ENCODE measurements around the gene RGL3. TPM values are rescaled to one million over a fixed set of nuclear protein-coding genes. Genes with fewer than 3 reads are reported as not detected.

The RGL3 gene
- total and polyA plus RNA-seq, 9 of the 15 experiments (the other 6 are each of a cell fraction or from before 2014, with no cell fraction given), result 0.12 to 0.61 (median 0.32) TPM; not detected in 4

DNA sequence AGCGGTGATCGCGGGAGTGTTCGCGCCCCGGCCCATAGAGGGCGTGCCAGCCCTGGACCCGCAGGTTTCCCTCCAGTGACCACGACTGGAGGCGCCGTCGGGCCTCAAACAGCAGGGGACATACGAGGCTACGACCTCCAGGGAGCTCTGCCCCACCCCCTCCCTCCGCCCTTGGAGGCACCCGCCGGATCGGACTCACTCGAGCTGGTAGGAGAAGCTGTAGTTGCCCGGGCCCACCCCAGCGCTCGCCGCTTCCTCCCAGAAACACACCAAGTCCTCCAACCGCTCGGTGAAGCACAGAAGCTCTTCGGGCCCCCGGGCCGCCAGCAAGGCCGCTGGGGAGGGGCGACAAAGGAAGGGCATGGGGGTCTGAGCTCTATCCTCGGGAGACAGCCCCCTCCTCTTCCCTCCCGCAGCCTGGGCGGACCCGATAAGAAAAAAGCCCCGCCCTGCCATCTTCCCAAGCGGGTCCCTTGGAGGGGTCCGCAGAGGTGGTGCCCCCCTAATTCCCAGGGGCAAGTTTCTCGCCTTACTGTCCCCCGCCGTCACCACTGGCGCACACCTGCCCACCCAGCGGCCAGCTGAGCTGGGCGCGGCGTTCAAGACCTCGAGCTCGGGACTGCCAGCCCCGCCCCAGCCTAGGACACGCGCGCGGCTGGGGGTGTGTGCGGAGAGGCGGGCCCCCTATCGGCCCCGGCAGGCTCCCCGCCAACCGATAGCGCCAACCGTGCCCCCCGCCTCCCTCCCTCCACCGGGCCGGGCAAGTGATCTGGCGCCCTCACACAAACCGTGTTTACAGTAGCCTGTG lies 36.0 kb downstream of the RGL3 start (continued):
- TF ChIP-seq, protein P1, sequence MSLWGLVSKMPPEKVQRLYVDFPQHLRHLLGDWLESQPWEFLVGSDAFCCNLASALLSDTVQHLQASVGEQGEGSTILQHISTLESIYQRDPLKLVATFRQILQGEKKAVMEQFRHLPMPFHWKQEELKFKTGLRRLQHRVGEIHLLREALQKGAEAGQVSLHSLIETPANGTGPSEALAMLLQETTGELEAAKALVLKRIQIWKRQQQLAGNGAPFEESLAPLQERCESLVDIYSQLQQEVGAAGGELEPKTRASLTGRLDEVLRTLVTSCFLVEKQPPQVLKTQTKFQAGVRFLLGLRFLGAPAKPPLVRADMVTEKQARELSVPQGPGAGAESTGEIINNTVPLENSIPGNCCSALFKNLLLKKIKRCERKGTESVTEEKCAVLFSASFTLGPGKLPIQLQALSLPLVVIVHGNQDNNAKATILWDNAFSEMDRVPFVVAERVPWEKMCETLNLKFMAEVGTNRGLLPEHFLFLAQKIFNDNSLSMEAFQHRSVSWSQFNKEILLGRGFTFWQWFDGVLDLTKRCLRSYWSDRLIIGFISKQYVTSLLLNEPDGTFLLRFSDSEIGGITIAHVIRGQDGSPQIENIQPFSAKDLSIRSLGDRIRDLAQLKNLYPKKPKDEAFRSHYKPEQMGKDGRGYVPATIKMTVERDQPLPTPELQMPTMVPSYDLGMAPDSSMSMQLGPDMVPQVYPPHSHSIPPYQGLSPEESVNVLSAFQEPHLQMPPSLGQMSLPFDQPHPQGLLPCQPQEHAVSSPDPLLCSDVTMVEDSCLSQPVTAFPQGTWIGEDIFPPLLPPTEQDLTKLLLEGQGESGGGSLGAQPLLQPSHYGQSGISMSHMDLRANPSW (CRISPR knock-in tag; IDR thresholded peaks at IDR 0.05), result no peak
- TF ChIP-seq ZNF134 (CRISPR knock-in tag; conservative IDR thresholded peaks at IDR 0.05), result no peak
- TF ChIP-seq, protein P2, sequence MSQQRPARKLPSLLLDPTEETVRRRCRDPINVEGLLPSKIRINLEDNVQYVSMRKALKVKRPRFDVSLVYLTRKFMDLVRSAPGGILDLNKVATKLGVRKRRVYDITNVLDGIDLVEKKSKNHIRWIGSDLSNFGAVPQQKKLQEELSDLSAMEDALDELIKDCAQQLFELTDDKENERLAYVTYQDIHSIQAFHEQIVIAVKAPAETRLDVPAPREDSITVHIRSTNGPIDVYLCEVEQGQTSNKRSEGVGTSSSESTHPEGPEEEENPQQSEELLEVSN (IDR thresholded peaks at IDR 0.05; ENCODE audit: borderline replicate concordance in 1 of 2, extremely low read depth in 1 of 2, insufficient read depth in 1 of 2, insufficient read length in 1 of 2, low read depth in 1 of 2, low read length in 1 of 2, poor library complexity in 1 of 2, severe bottlenecking in 1 of 2), result peak; percentile 94 to 96
- no peak for TF ChIP-seq ZNF212 (CRISPR knock-in tag; IDR thresholded peaks at IDR 0.05)
- no peak for TF ChIP-seq ZNF444 (CRISPR knock-in tag; IDR thresholded peaks at IDR 0.05)
- TF ChIP-seq, protein P3, sequence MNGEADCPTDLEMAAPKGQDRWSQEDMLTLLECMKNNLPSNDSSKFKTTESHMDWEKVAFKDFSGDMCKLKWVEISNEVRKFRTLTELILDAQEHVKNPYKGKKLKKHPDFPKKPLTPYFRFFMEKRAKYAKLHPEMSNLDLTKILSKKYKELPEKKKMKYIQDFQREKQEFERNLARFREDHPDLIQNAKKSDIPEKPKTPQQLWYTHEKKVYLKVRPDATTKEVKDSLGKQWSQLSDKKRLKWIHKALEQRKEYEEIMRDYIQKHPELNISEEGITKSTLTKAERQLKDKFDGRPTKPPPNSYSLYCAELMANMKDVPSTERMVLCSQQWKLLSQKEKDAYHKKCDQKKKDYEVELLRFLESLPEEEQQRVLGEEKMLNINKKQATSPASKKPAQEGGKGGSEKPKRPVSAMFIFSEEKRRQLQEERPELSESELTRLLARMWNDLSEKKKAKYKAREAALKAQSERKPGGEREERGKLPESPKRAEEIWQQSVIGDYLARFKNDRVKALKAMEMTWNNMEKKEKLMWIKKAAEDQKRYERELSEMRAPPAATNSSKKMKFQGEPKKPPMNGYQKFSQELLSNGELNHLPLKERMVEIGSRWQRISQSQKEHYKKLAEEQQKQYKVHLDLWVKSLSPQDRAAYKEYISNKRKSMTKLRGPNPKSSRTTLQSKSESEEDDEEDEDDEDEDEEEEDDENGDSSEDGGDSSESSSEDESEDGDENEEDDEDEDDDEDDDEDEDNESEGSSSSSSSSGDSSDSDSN (IDR thresholded peaks at IDR 0.05; ENCODE audit: borderline replicate concordance in 1 of 2, low read depth in 2 of 2, low read length in 2 of 2), result peak; percentile 64 to 75; a peak in 2 of 4 replicates
- TF ChIP-seq CBX5 (IDR thresholded peaks at IDR 0.05; ENCODE audit: borderline replicate concordance, low read depth), result no peak
- TF ChIP-seq ZNF124 (CRISPR knock-in tag; IDR thresholded peaks at IDR 0.05), result no peak
- TF ChIP-seq, protein P4, sequence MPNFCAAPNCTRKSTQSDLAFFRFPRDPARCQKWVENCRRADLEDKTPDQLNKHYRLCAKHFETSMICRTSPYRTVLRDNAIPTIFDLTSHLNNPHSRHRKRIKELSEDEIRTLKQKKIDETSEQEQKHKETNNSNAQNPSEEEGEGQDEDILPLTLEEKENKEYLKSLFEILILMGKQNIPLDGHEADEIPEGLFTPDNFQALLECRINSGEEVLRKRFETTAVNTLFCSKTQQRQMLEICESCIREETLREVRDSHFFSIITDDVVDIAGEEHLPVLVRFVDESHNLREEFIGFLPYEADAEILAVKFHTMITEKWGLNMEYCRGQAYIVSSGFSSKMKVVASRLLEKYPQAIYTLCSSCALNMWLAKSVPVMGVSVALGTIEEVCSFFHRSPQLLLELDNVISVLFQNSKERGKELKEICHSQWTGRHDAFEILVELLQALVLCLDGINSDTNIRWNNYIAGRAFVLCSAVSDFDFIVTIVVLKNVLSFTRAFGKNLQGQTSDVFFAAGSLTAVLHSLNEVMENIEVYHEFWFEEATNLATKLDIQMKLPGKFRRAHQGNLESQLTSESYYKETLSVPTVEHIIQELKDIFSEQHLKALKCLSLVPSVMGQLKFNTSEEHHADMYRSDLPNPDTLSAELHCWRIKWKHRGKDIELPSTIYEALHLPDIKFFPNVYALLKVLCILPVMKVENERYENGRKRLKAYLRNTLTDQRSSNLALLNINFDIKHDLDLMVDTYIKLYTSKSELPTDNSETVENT (CRISPR knock-in tag; IDR thresholded peaks at IDR 0.05), result peak; percentile 52; the same call in 1 of the 2 replicates
- no peak for TF ChIP-seq ZNF232 (CRISPR knock-in tag; IDR thresholded peaks at IDR 0.05)
- no peak for TF ChIP-seq SRSF7 (optimal IDR thresholded peaks at IDR 0.05; ENCODE audit: low read depth, low read length)
- TF ChIP-seq, protein P5, sequence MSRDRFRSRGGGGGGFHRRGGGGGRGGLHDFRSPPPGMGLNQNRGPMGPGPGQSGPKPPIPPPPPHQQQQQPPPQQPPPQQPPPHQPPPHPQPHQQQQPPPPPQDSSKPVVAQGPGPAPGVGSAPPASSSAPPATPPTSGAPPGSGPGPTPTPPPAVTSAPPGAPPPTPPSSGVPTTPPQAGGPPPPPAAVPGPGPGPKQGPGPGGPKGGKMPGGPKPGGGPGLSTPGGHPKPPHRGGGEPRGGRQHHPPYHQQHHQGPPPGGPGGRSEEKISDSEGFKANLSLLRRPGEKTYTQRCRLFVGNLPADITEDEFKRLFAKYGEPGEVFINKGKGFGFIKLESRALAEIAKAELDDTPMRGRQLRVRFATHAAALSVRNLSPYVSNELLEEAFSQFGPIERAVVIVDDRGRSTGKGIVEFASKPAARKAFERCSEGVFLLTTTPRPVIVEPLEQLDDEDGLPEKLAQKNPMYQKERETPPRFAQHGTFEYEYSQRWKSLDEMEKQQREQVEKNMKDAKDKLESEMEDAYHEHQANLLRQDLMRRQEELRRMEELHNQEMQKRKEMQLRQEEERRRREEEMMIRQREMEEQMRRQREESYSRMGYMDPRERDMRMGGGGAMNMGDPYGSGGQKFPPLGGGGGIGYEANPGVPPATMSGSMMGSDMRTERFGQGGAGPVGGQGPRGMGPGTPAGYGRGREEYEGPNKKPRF (IDR thresholded peaks at IDR 0.05; ENCODE audit: low read depth, low read length), result no peak
- TF ChIP-seq, protein P6, sequence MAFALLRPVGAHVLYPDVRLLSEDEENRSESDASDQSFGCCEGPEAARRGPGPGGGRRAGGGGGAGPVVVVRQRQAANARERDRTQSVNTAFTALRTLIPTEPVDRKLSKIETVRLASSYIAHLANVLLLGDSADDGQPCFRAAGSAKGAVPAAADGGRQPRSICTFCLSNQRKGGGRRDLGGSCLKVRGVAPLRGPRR (CRISPR knock-in tag; IDR thresholded peaks at IDR 0.05), result peak; percentile 45; the same call in 1 of the 2 replicates
- TF ChIP-seq KLF6 (CRISPR knock-in tag; IDR thresholded peaks at IDR 0.05; ENCODE audit: borderline replicate concordance), result no peak
